ENCODE measurements around the gene ST6GALNAC6.
"Not testable (repeated sequence)": the region's sequence is repeated elsewhere in the genome, so short reads cannot be mapped to it uniquely, and the experiment has no call there.

ST6GALNAC6 gene

GRCh38 chr9:127853312-127854183 is 45.9 kb downstream of the ST6GALNAC6 start:
- no peak for DNase-seq

GRCh38 chr9:127852829-127853228 is 46.6 kb downstream of the ST6GALNAC6 start:
- no peak for DNase-seq

- no peak for DNase-seq
These were observed 49.0 kb downstream of the ST6GALNAC6 start for GRCh38 chr9:127850286-127850830.

- no peak for DNase-seq
These were observed 50.5 kb downstream of the ST6GALNAC6 start for GRCh38 chr9:127848756-127849504.

- no peak for DNase-seq
These were observed 51.3 kb downstream of the ST6GALNAC6 start for GRCh38 chr9:127847833-127848755.

- DNase-seq, result no peak
These were observed 52.3 kb downstream of the ST6GALNAC6 start for GRCh38 chr9:127847178-127847510.

- no peak for DNase-seq
These were observed 52.8 kb downstream of the ST6GALNAC6 start for GRCh38 chr9:127846443-127847177.

GRCh38 chr9:127845619-127846018 is 53.8 kb downstream of the ST6GALNAC6 start:
- not testable (repeated sequence) for DNase-seq

GRCh38 chr9:127844821-127845359 is 54.5 kb downstream of the ST6GALNAC6 start:
- DNase-seq, result no peak

- no peak for DNase-seq
These were observed 58.1 kb downstream of the ST6GALNAC6 start for GRCh38 chr9:127841087-127841835.

GRCh38 chr9:127838375-127839078 is 60.9 kb downstream of the ST6GALNAC6 start:
- no peak for DNase-seq

GRCh38 chr9:127837346-127837745 is 62.1 kb downstream of the ST6GALNAC6 start:
- no peak for DNase-seq

GRCh38 chr9:127836561-127836960 is 62.8 kb downstream of the ST6GALNAC6 start:
- DNase-seq, result not testable (repeated sequence)

GRCh38 chr9:127835991-127836516 is 63.3 kb downstream of the ST6GALNAC6 start:
- no peak for DNase-seq

Data from stimulated activated CD4-positive, alpha-beta T cell treated with anti-CD3 and anti-CD28 coated beads, Interleukin-12 subunit alpha, Interleukin-12 subunit beta, amount 100 ng/mL, for 4 hours (primary cell).